ENCODE measurements around the gene ANKS3. TPM values are rescaled to one million over a fixed set of nuclear protein-coding genes. Genes with fewer than 3 reads are reported as not detected.
A peak's percentile ranks its signal among the peaks of the same experiment; 100 is the strongest.

ANKS3 gene
- total and polyA plus RNA-seq, 2 of the 8 experiments (the other 6 are each of a cell fraction or from before 2014, with no cell fraction given), result 15.5 to 23.9 TPM

DNA sequence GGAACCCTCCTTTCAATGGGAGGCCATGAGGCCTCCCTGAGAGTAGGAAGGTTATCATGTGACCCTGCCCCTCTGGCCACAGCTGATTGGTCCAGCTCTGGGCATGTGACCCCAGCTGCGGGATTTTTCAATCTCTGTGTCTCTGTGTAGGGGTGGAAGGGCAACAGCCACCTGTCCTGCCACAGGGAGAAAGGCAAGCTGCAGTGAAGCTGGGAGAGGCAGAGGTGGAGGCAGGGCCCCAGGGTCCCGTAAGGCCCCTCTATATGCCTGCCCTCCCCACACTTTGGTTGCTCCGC, 11.2 kb upstream of the ANKS3 start:
- H4K5ac ChIP-seq (ENCODE audit: insufficient read length, low read depth, low read length), result no peak overlapping the region
- TF ChIP-seq TAF7 (optimal IDR thresholded peaks at IDR 0.05; ENCODE audit: borderline replicate concordance, low read depth, low read length) (no peak), RFX5 (IDR thresholded peaks at IDR 0.05; ENCODE audit: borderline replicate concordance, low read depth, low read length) (no peak), HDAC2 (IDR thresholded peaks at IDR 0.05; ENCODE audit: borderline replicate concordance in 1 of 2, low read depth in 2 of 2, low read length in 2 of 2) (0 out of 4 replicates have a peak, but pooled peaks of 1 of the 2 experiments have one; percentile 6), E2F6 (IDR thresholded peaks at IDR 0.05) (peak; percentile 12; the same call in 1 of the 2 replicates), TEAD4 (IDR thresholded peaks at IDR 0.05; ENCODE audit: low read depth, low read length) (no peak), CHD2 (IDR thresholded peaks at IDR 0.05; ENCODE audit: low read length) (no peak), MAFK (IDR thresholded peaks at IDR 0.05; ENCODE audit: low read depth, low read length) (no peak), CTCF (IDR thresholded peaks at IDR 0.05; ENCODE audit: control extremely low read depth in 1 of 3, insufficient read depth in 1 of 3, low read depth in 1 of 3, low read length in 3 of 3) (no peak)
- TF ChIP-seq, protein P1, sequence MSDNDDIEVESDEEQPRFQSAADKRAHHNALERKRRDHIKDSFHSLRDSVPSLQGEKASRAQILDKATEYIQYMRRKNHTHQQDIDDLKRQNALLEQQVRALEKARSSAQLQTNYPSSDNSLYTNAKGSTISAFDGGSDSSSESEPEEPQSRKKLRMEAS (IDR thresholded peaks at IDR 0.05), result peak; percentile 44; the same call in 1 of the 2 replicates

More for the DNA sequence above, 11.2 kb upstream of the ANKS3 start:
- H2BK12ac ChIP-seq (ENCODE audit: low read depth, low read length), result no peak overlapping the region
- H3K23me2 ChIP-seq (ENCODE audit: low read depth, low read length), result no peaks in the 10 kb centered on the region
- no peak overlapping the region for H2BK20ac ChIP-seq (ENCODE audit: low read length)
- no peak overlapping the region for H2BK15ac ChIP-seq (ENCODE audit: low read length)
- H3K4me2 ChIP-seq (ENCODE audit: insufficient read depth in 1 of 2, low read depth in 2 of 2, low read length in 2 of 2), result no peak overlapping the region
- H3K36me3 ChIP-seq (ENCODE audit: control insufficient read depth in 2 of 4, insufficient read depth in 4 of 4, low read length in 3 of 4), result no peaks in the 10 kb centered on the region
- no peaks in the 10 kb centered on the region for H3K79me1 ChIP-seq (ENCODE audit: low read depth, low read length)
- ChIA-PET POLR2A (ENCODE audit: partially characterized antibody) (interaction anchor here (0.9 to 3.1 kb wide), 4 partner anchors 9 to 57 kb away, joined by 3 to 12 read pairs (median 4); partner anchors contain the start of genes ANKS3, DNAAF8 and NUDT16L1), CTCF (ENCODE audit: partially characterized antibody) (interaction anchor here (1.2 kb wide), 1 partner anchor 84 kb away, joined by 3 read pairs; no protein-coding TSS in a partner anchor)
- no peak for FAIRE-seq
- no peak for DNase-seq (ENCODE audit: low read depth in 1 of 2, low spot score in 2 of 2)
- H4K20me1 ChIP-seq (replicated peaks in 1 of 2; ENCODE audit: control insufficient read depth in 1 of 2, insufficient read depth in 2 of 2, low read length in 2 of 2), result no peaks in the 10 kb centered on the region
- peak overlapping the region; percentile 97 for H4K8ac ChIP-seq (ENCODE audit: extremely low read depth, insufficient read depth, low read length)
- no peak overlapping the region for H3K4me3 ChIP-seq (ENCODE audit: extremely low read depth in 1 of 4, insufficient read depth in 2 of 4, low read depth in 3 of 4, low read length in 4 of 4)
- no peaks in the 10 kb centered on the region for H3K27me3 ChIP-seq (replicated peaks in 1 of 4; ENCODE audit: control insufficient read depth in 3 of 4, extremely low read depth in 1 of 4, insufficient read depth in 3 of 4, low read length in 3 of 4)
- H3K23ac ChIP-seq (ENCODE audit: insufficient read length), result no peak overlapping the region
- H2AFZ ChIP-seq (ENCODE audit: low read length), result no peak overlapping the region
- no peak overlapping the region for H2BK5ac ChIP-seq (ENCODE audit: low read depth, low read length)
- WGBS, 2 experiments (ENCODE audit: extremely low coverage in 1 of 2, insufficient coverage in 1 of 2, insufficient read length in 1 of 2, insufficient replicate concordance in 2 of 2, low coverage in 1 of 2, low lambda C conversion rate in 2 of 2, missing lambda C conversion rate in 1 of 2), result 84% methylated on average over 3 of the region's 3 CpGs; no CpG with 5 or more reads in 1 of the 2 experiments
- no peak overlapping the region for H3K18ac ChIP-seq (ENCODE audit: extremely low read depth, low read length)
- no peak overlapping the region for H3K9ac ChIP-seq (replicated peaks in 1 of 4; ENCODE audit: extremely low read depth in 1 of 4, low read depth in 3 of 4, low read length in 3 of 4)
- no peaks in the 10 kb centered on the region for H3K79me2 ChIP-seq (ENCODE audit: control insufficient read depth in 1 of 2, insufficient read depth in 2 of 2, low read length in 2 of 2)
- H2AK5ac ChIP-seq (ENCODE audit: low read depth, low read length), result no peak overlapping the region
- no peak overlapping the region for H3K14ac ChIP-seq (ENCODE audit: insufficient read length)
- H3K9me3 ChIP-seq (ENCODE audit: insufficient read depth in 2 of 2, low read depth in 1 of 2, low read length in 1 of 2), result no peaks in the 10 kb centered on the region
- H3K56ac ChIP-seq (replicated peaks; ENCODE audit: insufficient read length, low read depth, low read length), result no peak overlapping the region
- peaks cover 4 to 9% (median 6%) of the 10 kb centered on the region in 4 experiments for H3K4me1 ChIP-seq (replicated peaks in 1 of 4; ENCODE audit: control insufficient read depth in 3 of 4, insufficient read depth in 4 of 4, low read length in 3 of 4)
- peak overlapping the region; percentile 34 for H4K91ac ChIP-seq (replicated peaks; ENCODE audit: insufficient read length, low read length)
- no peak overlapping the region for H2BK120ac ChIP-seq (replicated peaks; ENCODE audit: low read depth, low read length)
- H3K27ac ChIP-seq (ENCODE audit: low read depth, low read length), result no peak overlapping the region
- no peak overlapping the region for H3K4ac ChIP-seq (replicated peaks; ENCODE audit: insufficient read length, low read depth, low read length)

Measured in H1 (cell line).